ENCODE measurements around the gene NEK1. TPM values are rescaled to one million over a fixed set of nuclear protein-coding genes. Genes with fewer than 3 reads are reported as not detected.

The NEK1 gene
- total and polyA plus RNA-seq, 2 donors (not counting 3 experiments of a cell fraction or from before 2014, with no cell fraction given): 2.6 to 10.1 TPM

DNA sequence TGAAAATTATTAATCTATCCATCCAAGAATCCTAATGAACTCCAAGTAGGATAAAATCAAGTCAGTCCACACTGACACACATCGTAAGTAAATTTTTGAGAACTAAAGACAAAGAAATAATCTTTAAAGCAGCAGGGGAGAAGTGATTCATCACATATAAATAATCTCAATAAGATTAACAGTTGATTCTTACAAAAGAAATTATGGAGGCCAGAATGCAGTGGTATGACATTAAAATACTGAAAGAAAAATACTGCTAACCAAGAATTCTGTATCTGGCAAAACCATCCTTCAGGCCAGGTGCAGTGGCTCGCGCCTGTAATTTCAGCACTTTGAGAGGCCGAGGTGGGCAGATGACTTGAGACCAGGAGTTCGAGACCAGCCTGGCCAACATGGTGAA lies 245.6 kb downstream of the NEK1 start:
- intact Hi-C loops (cut with micrococcal nuclease) (no loop called here), dilution Hi-C loops (cut with MboI; ENCODE audit: extremely low pct_ligation_motif_present, low sequenced_read_pairs) (no loop called here)
- BruUV-seq (replicated peaks): no TSS peak
- Histone ChIP-seq H2AFZ (ENCODE audit: low read depth, low read length) (no peak overlapping the region), H3K27me3 (ENCODE audit: control insufficient read depth in 2 of 2, insufficient read depth in 2 of 2, low read length in 2 of 2) (no peaks in the 10 kb centered on the region), H3K4me3 (replicated peaks in 1 of 3; ENCODE audit: insufficient read depth in 1 of 3, low read depth in 1 of 3, low read length in 3 of 3) (no peak overlapping the region), H3K4me2 (ENCODE audit: insufficient read depth, low read length) (no peak overlapping the region), H3K36me3 (ENCODE audit: control insufficient read depth in 2 of 2, extremely low read depth in 1 of 2, insufficient read depth in 2 of 2, low read length in 2 of 2) (no peaks in the 10 kb centered on the region), H3K27ac (ENCODE audit: insufficient read depth, low read depth, low read length) (no peak overlapping the region), H3K9me1 (replicated peaks; ENCODE audit: control insufficient read depth, extremely low read depth, insufficient read depth, low read length) (no peaks in the 10 kb centered on the region), H3K9me3 (replicated peaks; ENCODE audit: control insufficient read depth, insufficient read depth, low read length) (no peaks in the 10 kb centered on the region), H4K20me1 (replicated peaks; ENCODE audit: control insufficient read depth, extremely low read depth, insufficient read depth, low read length) (no peaks in the 10 kb centered on the region), H3K4me1 (ENCODE audit: control insufficient read depth, extremely low read depth, insufficient read depth, low read length) (no peaks in the 10 kb centered on the region), H3K9ac (replicated peaks; ENCODE audit: extremely low read depth, insufficient read depth, low read length) (no peak overlapping the region), H3K79me2 (ENCODE audit: control insufficient read depth, insufficient read depth, low read length) (no peaks in the 10 kb centered on the region)
- CTCF ChIA-PET: interaction anchor here (0.9 kb wide), 1 partner anchor 15 kb away, joined by 3 read pairs; no protein-coding TSS in a partner anchor
- TF ChIP-seq, protein P1, sequence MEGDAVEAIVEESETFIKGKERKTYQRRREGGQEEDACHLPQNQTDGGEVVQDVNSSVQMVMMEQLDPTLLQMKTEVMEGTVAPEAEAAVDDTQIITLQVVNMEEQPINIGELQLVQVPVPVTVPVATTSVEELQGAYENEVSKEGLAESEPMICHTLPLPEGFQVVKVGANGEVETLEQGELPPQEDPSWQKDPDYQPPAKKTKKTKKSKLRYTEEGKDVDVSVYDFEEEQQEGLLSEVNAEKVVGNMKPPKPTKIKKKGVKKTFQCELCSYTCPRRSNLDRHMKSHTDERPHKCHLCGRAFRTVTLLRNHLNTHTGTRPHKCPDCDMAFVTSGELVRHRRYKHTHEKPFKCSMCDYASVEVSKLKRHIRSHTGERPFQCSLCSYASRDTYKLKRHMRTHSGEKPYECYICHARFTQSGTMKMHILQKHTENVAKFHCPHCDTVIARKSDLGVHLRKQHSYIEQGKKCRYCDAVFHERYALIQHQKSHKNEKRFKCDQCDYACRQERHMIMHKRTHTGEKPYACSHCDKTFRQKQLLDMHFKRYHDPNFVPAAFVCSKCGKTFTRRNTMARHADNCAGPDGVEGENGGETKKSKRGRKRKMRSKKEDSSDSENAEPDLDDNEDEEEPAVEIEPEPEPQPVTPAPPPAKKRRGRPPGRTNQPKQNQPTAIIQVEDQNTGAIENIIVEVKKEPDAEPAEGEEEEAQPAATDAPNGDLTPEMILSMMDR (IDR thresholded peaks at IDR 0.05; ENCODE audit: extremely low read depth in 1 of 2, insufficient read depth in 1 of 2, low read depth in 1 of 2, low read length in 2 of 2): no peak
- TF ChIP-seq FOS (IDR thresholded peaks at IDR 0.05; ENCODE audit: borderline replicate concordance, insufficient read depth, low read length): no peak
- TF ChIP-seq GATA2 (IDR thresholded peaks at IDR 0.05; ENCODE audit: insufficient read depth, insufficient read length, low read depth, low read length): no peak
- TF ChIP-seq JUN (IDR thresholded peaks at IDR 0.05; ENCODE audit: borderline replicate concordance, insufficient read depth, insufficient read length, low read depth): no peak
- no peak for TF ChIP-seq POLR2AphosphoS5 (IDR thresholded peaks at IDR 0.05; ENCODE audit: insufficient read depth, low read depth, low read length)
- no peak for TF ChIP-seq MYC (IDR thresholded peaks at IDR 0.05; ENCODE audit: low read depth, low read length)
- TF ChIP-seq, protein P2, sequence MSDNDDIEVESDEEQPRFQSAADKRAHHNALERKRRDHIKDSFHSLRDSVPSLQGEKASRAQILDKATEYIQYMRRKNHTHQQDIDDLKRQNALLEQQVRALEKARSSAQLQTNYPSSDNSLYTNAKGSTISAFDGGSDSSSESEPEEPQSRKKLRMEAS (IDR thresholded peaks at IDR 0.05; ENCODE audit: insufficient read depth, insufficient read length): no peak
- TF ChIP-seq EZH2 (IDR thresholded peaks at IDR 0.05; ENCODE audit: borderline replicate concordance, low read depth, low read length, severe bottlenecking): no peak
- TF ChIP-seq POLR2A (IDR thresholded peaks at IDR 0.05; ENCODE audit: low read depth, low read length): no peak
- DNase-seq (ENCODE audit: low read depth, low spot score) (no peak), FAIRE-seq (no peak)
- POLR2A ChIA-PET: no interaction called here

Measured in endothelial cell of umbilical vein (primary cell).